ENCODE measurements around the gene HDHD3.

HDHD3 gene

DNA sequence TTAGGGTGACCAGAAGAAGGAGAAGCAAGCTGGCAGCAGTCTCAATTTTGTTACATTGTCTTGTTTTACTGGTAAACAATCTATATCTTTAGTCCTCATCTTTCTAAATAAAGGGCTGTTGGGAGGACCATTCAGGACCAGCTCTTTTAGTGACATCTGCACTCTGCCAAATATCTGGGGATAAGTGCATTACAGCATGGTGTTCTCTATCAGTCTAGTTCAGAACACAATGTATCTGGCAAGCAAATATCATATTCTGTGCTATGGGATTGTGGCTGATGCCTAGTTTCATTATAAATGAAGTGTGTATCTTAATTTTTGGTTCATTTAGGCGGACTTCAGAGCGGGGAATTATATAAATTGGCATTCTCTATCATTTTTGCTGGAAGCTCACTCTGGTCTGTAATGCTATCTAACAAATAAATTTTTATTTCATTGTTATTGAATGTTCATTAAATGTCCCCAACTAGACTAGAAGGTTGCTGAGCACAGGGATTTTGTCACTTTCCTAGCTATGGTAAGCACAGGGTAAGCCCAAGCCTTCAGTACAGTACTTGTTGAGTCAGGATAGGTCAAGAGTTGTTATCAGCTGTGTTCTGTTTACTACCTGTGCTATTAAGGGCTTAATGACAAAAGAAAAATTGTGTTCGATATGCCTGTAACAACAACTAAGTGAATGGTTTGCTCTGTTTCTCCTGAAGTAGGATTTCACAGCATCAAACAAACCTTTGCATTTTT, 48.6 kb downstream of the HDHD3 start:
- no peak for DNase-seq (ENCODE audit: low spot score)

- DNase-seq (ENCODE audit: low spot score), result no peak
Measured at GRCh38 chr9:113326230-113326629, 50.6 kb downstream of the HDHD3 start.
